Endothelial cell of umbilical vein (primary cell): Measurements from ENCODE around the gene PRDM1. TPM values are rescaled to one million over a fixed set of nuclear protein-coding genes. Genes with fewer than 3 reads are reported as not detected.

Experiments
- BruUV-seq: library from RNA; stranded (reverse); fragments of 400-500 nt; replicated peaks from 2 replicates; lab custom pipeline; 2021; lab: Mats Ljungman, UMichigan
- CTCF ChIA-PET: fragments of 300-600, 350-600 bp; sonication (Branson Sonifier 250); formaldehyde crosslinking; loops from one replicate; lab custom pipeline; 2021; ENCODE audit warnings: antibody characterized with exemption, inconsistent platforms; lab: Charles Lee
- POLR2A ChIA-PET: fragments of 300-600, 350-600 bp; sonication (Branson Sonifier 250); formaldehyde crosslinking; loops from one replicate; lab custom pipeline; 2021; ENCODE audit warnings: antibody characterized with exemption, inconsistent platforms; lab: Charles Lee
- DNase-seq: peaks from one replicate; pipeline ENCODE4 v3.0.0-alpha.2; 2011; ENCODE audit warnings: low read depth, low spot score
- FAIRE-seq: peaks from 2 replicates; lab custom pipeline; 2011; peaks lifted over from hg19 to GRCh38; lab: Jason Lieb, UNC
- H2AFZ ChIP-seq: 2 replicates; pipeline ENCODE4 v1.6.0; 2012; ENCODE audit warnings: low read depth, low read length, control low read depth, inconsistent platforms
- H3K27ac ChIP-seq: 2 replicates; pipeline ENCODE4 v1.5.1; 2011; ENCODE audit warnings: low read depth, mild to moderate bottlenecking, control low read depth, low read length, moderate library complexity; ENCODE audit not compliant: insufficient read depth
- H3K27me3 ChIP-seq, 2 experiments: 2 replicates each; pipeline versions ENCODE4 v1.6.0 to v1.6.1; 2011; ENCODE audit warnings: low read length in 2 of 2, mixed read lengths in 1 of 2; ENCODE audit not compliant: control insufficient read depth in 2 of 2, insufficient read depth in 2 of 2
- H3K36me3 ChIP-seq, 2 experiments: 2 replicates in 1 of 2; 3 replicates in 1 of 2; pipeline ENCODE4 v1.5.1; 2011; ENCODE audit warnings: low read length in 2 of 2, mild to moderate bottlenecking in 1 of 2, moderate library complexity in 1 of 2; ENCODE audit not compliant: control insufficient read depth in 2 of 2, insufficient read depth in 2 of 2; ENCODE audit errors: extremely low read depth in 1 of 2
- H3K4me1 ChIP-seq: 3 replicates; pipeline ENCODE4 v1.5.1; 2011; ENCODE audit warnings: mild to moderate bottlenecking, low read length; ENCODE audit not compliant: control insufficient read depth, insufficient read depth; ENCODE audit errors: extremely low read depth
- H3K4me2 ChIP-seq: 2 replicates; pipeline ENCODE4 v1.6.1; 2011; ENCODE audit warnings: low read length, control low read depth, mixed read lengths; ENCODE audit not compliant: insufficient read depth
- H3K4me3 ChIP-seq, 3 experiments: fragments of 200-600 bp in 1 of 3; sonication (generic), shearing (Covaris generic) in 1 of 3; replicated peaks in 1 of 3; 2 replicates each; pipeline ENCODE4 v1.5.1; 2011 to 2016; ENCODE audit warnings: control low read depth in 3 of 3, low read length in 3 of 3, mild to moderate bottlenecking in 2 of 3, inconsistent platforms in 1 of 3, low read depth in 1 of 3, moderate library complexity in 1 of 3; ENCODE audit not compliant: insufficient read depth in 1 of 3
- H3K79me2 ChIP-seq: 2 replicates; pipeline ENCODE4 v1.6.0; 2012; ENCODE audit warnings: low read length, inconsistent platforms; ENCODE audit not compliant: control insufficient read depth, insufficient read depth
- H3K9ac ChIP-seq: replicated peaks from 2 replicates; pipeline ENCODE3; 2011; ENCODE audit warnings: low read length, control low read depth; ENCODE audit not compliant: insufficient read depth; ENCODE audit errors: extremely low read depth
- H3K9me1 ChIP-seq: replicated peaks from 3 replicates; pipeline ENCODE4 v1.6.0; 2011; ENCODE audit warnings: mild to moderate bottlenecking, low read length; ENCODE audit not compliant: control insufficient read depth, insufficient read depth; ENCODE audit errors: extremely low read depth
- H3K9me3 ChIP-seq: replicated peaks from 2 replicates; pipeline ENCODE4 v1.5.1; 2012; ENCODE audit warnings: low read length, inconsistent platforms; ENCODE audit not compliant: control insufficient read depth, insufficient read depth
- H4K20me1 ChIP-seq: replicated peaks from 2 replicates; pipeline ENCODE3; 2011; ENCODE audit warnings: mild to moderate bottlenecking, low read length; ENCODE audit not compliant: control insufficient read depth, insufficient read depth; ENCODE audit errors: extremely low read depth
- CTCF ChIP-seq, 2 donors: IDR thresholded peaks; 1 replicate in 1 of 2; 2 replicates in 1 of 2; pipeline ENCODE4 v1.5.1; 2011; ENCODE audit warnings: low read length in 2 of 2, mild to moderate bottlenecking in 2 of 2, moderate library complexity in 2 of 2, control low read depth in 1 of 2, inconsistent platforms in 1 of 2, low read depth in 1 of 2; ENCODE audit not compliant: insufficient read depth in 1 of 2; ENCODE audit errors: extremely low read depth in 1 of 2
- EZH2 ChIP-seq: IDR thresholded peaks from 2 replicates; pipeline ENCODE4 v1.6.1; 2012; ENCODE audit warnings: borderline replicate concordance, low read depth, mild to moderate bottlenecking, moderate library complexity, low read length, inconsistent platforms; ENCODE audit not compliant: severe bottlenecking
- GATA2 ChIP-seq: IDR thresholded peaks from 2 replicates; pipeline ENCODE4 v1.7.0; 2011; ENCODE audit warnings: low read depth, mild to moderate bottlenecking, moderate library complexity, mixed read lengths, low read length; ENCODE audit not compliant: insufficient read length, insufficient read depth
- JUN ChIP-seq: IDR thresholded peaks from 2 replicates; pipeline ENCODE4 v1.6.1; 2011; ENCODE audit warnings: borderline replicate concordance, low read depth; ENCODE audit not compliant: insufficient read length, insufficient read depth
- MAX ChIP-seq: IDR thresholded peaks from 2 replicates; pipeline ENCODE4 v1.6.1; 2011; ENCODE audit not compliant: insufficient read depth, insufficient read length
- MYC ChIP-seq: IDR thresholded peaks from one replicate; pipeline ENCODE4 v1.6.1; 2011; ENCODE audit warnings: mild to moderate bottlenecking, low read depth, low read length
- dilution Hi-C: fragments of 300-500 bp; cut with MboI; formaldehyde crosslinking; loops from one replicate; pipeline ENCODE4 v1.15.0; 2019; ENCODE audit warnings: low sequenced_read_pairs; ENCODE audit not compliant: extremely low pct_ligation_motif_present
- intact Hi-C: fragments of 100-400 bp; cut with micrococcal nuclease; formaldehyde crosslinking; loops from one replicate; pipeline ENCODE4 v1.10.0; 2022
- polyA plus RNA-seq, 4 experiments: library from polyadenylated mRNA; depleted of rRNA in 3 of 4; stranded (reverse) in 3 of 4; unstranded in 1 of 4; fragments of >200 nt; gene quantifications; 2 replicates each; pipeline versions ENCODE4 v1.2.1 to v1.2.3, GENCODE V29; 2011 to 2012; ENCODE audit warnings: missing spikeins in 1 of 4
- total RNA-seq: library from RNA; stranded (reverse); gene quantifications from 2 replicates; pipeline ENCODE4 v1.2.3, GENCODE V29; 2021

The PRDM1 gene
- total and polyA plus RNA-seq, 2 donors (not counting 3 experiments of a cell fraction or from before 2014, with no cell fraction given): 0.36 to 2.7 TPM

GRCh38 chr6:106112433-106112832, 26.3 kb downstream of the PRDM1 start:
- ChIA-PET CTCF (interaction anchor here (1.1 kb wide), 1 partner anchor 11 kb away, joined by 3 read pairs; no protein-coding TSS in a partner anchor), POLR2A (no interaction called here)
- TF ChIP-seq JUN (no peak), CTCF (IDR thresholded peaks at IDR 0.05; ENCODE audit: extremely low read depth in 1 of 2, insufficient read depth in 1 of 2, low read depth in 1 of 2, low read length in 2 of 2) (no peak), EZH2 (no peak), GATA2 (no peak), MAX (no peak), MYC (no peak)
- Histone ChIP-seq H3K4me3 (no peak overlapping the region), H3K79me2 (no peaks in the 10 kb centered on the region), H3K27me3 (peaks cover 0 to 4% of the 10 kb centered on the region in 2 experiments), H2AFZ (no peak overlapping the region), H3K9me3 (no peaks in the 10 kb centered on the region), H3K27ac (no peak overlapping the region), H3K9me1 (no peaks in the 10 kb centered on the region), H3K4me1 (peaks cover 6% of the 10 kb centered on the region), H4K20me1 (no peaks in the 10 kb centered on the region), H3K36me3 (no peaks in the 10 kb centered on the region), H3K9ac (no peak overlapping the region), H3K4me2 (no peak overlapping the region)
- no TSS peak for BruUV-seq
- DNase-seq: no peak
- dilution Hi-C loops (no loop called here), intact Hi-C loops (no loop called here)
- no peak for FAIRE-seq
